H9 (cell line): ENCODE data around the gene ACBD6. TPM values are rescaled to one million over a fixed set of nuclear protein-coding genes. Genes with fewer than 3 reads are reported as not detected.

Experiments
- DNase-seq: peaks from one replicate; pipeline ENCODE4 v3.0.0-alpha.2; 2017
- H2AFZ ChIP-seq: one replicate; pipeline ENCODE4 v1.6.1; 2013; ENCODE audit warnings: mild to moderate bottlenecking, low read length, control low read depth, moderate library complexity
- H2AK5ac ChIP-seq: 2 replicates; pipeline ENCODE4 v1.6.1; 2013; ENCODE audit warnings: low read length, control low read depth, mixed read lengths; ENCODE audit not compliant: insufficient read length
- H2BK120ac ChIP-seq: one replicate; pipeline ENCODE4 v1.6.1; 2013; ENCODE audit warnings: low read depth, mild to moderate bottlenecking, low read length, control low read depth, inconsistent platforms; ENCODE audit not compliant: poor library complexity, severe bottlenecking
- H2BK12ac ChIP-seq: 2 replicates; pipeline ENCODE4 v1.6.1; 2013; ENCODE audit warnings: low read length, control low read depth, mixed read lengths, low read depth; ENCODE audit not compliant: insufficient read length
- H2BK15ac ChIP-seq: 2 replicates; pipeline ENCODE4 v1.6.1; 2013; ENCODE audit warnings: low read depth, low read length, control low read depth
- H2BK20ac ChIP-seq: one replicate; pipeline ENCODE4 v1.6.1; 2013; ENCODE audit warnings: low read depth, mild to moderate bottlenecking, low read length, control low read depth, inconsistent platforms; ENCODE audit not compliant: poor library complexity, severe bottlenecking
- H2BK5ac ChIP-seq: 2 replicates; pipeline ENCODE4 v1.6.1; 2013; ENCODE audit warnings: low read length, control low read depth, mixed read lengths; ENCODE audit not compliant: insufficient read length
- H3K14ac ChIP-seq: 2 replicates; pipeline ENCODE4 v1.6.1; 2013; ENCODE audit warnings: low read length, control low read depth; ENCODE audit not compliant: insufficient read depth
- H3K18ac ChIP-seq: 2 replicates; pipeline ENCODE4 v1.6.1; 2013; ENCODE audit warnings: low read depth, mild to moderate bottlenecking, mixed read lengths, low read length, control low read depth; ENCODE audit not compliant: insufficient read length
- H3K23ac ChIP-seq: 2 replicates; pipeline ENCODE4 v1.6.1; 2013; ENCODE audit warnings: low read length, control low read depth, mixed read lengths, low read depth; ENCODE audit not compliant: insufficient read length
- H3K23me2 ChIP-seq: 2 replicates; pipeline ENCODE4 v1.6.1; 2013; ENCODE audit warnings: low read depth, mild to moderate bottlenecking, mixed read lengths, low read length, control low read depth; ENCODE audit not compliant: insufficient read length, poor library complexity, severe bottlenecking
- H3K27ac ChIP-seq: 2 replicates; pipeline ENCODE4 v1.5.1; 2013; ENCODE audit warnings: low read length, control low read depth, mixed read lengths, low read depth; ENCODE audit not compliant: insufficient read length
- H3K27me3 ChIP-seq: 2 replicates; pipeline ENCODE4 v1.6.1; 2013; ENCODE audit warnings: low read length, control low read depth, inconsistent platforms; ENCODE audit not compliant: insufficient read depth
- H3K4ac ChIP-seq: 2 replicates; pipeline ENCODE4 v1.6.1; 2013; ENCODE audit warnings: low read depth, mild to moderate bottlenecking, control low read depth, inconsistent platforms, low read length, moderate library complexity
- H3K4me1 ChIP-seq: 2 replicates; pipeline ENCODE4 v1.6.1; 2013; ENCODE audit warnings: low read length, control low read depth, inconsistent platforms; ENCODE audit not compliant: insufficient read depth
- H3K4me2 ChIP-seq: 2 replicates; pipeline ENCODE4 v1.6.1; 2013; ENCODE audit warnings: low read length, control low read depth, mixed read lengths; ENCODE audit not compliant: insufficient read length, insufficient read depth
- H3K56ac ChIP-seq: 2 replicates; pipeline ENCODE4 v1.6.1; 2013; ENCODE audit warnings: low read depth, mild to moderate bottlenecking, mixed read lengths, low read length, control low read depth; ENCODE audit not compliant: insufficient read length
- H3K79me1 ChIP-seq: 2 replicates; pipeline ENCODE4 v1.6.1; 2013; ENCODE audit warnings: low read depth, mild to moderate bottlenecking, moderate library complexity, low read length, control low read depth, inconsistent platforms; ENCODE audit not compliant: insufficient read depth, poor library complexity, severe bottlenecking
- H3K79me2 ChIP-seq: 2 replicates; pipeline ENCODE4 v1.6.1; 2013; ENCODE audit warnings: low read length, control low read depth, inconsistent platforms; ENCODE audit not compliant: insufficient read depth
- H3K9ac ChIP-seq: 2 replicates; pipeline ENCODE4 v1.6.1; 2013; ENCODE audit warnings: low read length, control low read depth, mixed read lengths; ENCODE audit not compliant: insufficient read length; ENCODE audit errors: extremely low read depth
- H3K9me3 ChIP-seq: one replicate; pipeline ENCODE4 v1.6.1; 2013; ENCODE audit warnings: low read depth, low read length, inconsistent platforms; ENCODE audit not compliant: control insufficient read depth
- H3T11ph ChIP-seq: one replicate; pipeline ENCODE4 v1.6.1; 2013; ENCODE audit warnings: mild to moderate bottlenecking, low read length, control low read depth, inconsistent platforms
- H4K20me1 ChIP-seq: one replicate; pipeline ENCODE4 v1.6.1; 2013; ENCODE audit not compliant: control insufficient read depth, insufficient read length, insufficient read depth
- H4K5ac ChIP-seq: 2 replicates; pipeline ENCODE4 v1.6.1; 2013; ENCODE audit warnings: low read depth, mild to moderate bottlenecking, mixed read lengths, low read length, control low read depth; ENCODE audit not compliant: insufficient read length
- H4K8ac ChIP-seq: replicated peaks from 2 replicates; pipeline ENCODE4 v1.6.1; 2013; ENCODE audit warnings: low read length, control low read depth, mixed read lengths, low read depth; ENCODE audit not compliant: insufficient read length
- H4K91ac ChIP-seq: 2 replicates; pipeline ENCODE4 v1.6.1; 2013; ENCODE audit warnings: low read depth, mild to moderate bottlenecking, moderate library complexity, mixed read lengths, low read length, control low read depth; ENCODE audit not compliant: insufficient read length
- H3K27ac Mint-ChIP-seq, 3 experiments: 2 replicates in 2 of 3; 3 replicates in 1 of 3; pipeline ENCODE4 v1.8.0; 2020 to 2021; ENCODE audit warnings: mixed read lengths in 3 of 3, mild to moderate bottlenecking in 1 of 3, moderate library complexity in 1 of 3
- H3K27me3 Mint-ChIP-seq: 2 replicates; pipeline ENCODE4 v1.8.0; 2021; ENCODE audit warnings: low read depth, mild to moderate bottlenecking, moderate library complexity, mixed read lengths
- H3K36me3 Mint-ChIP-seq, 3 experiments: 2 replicates in 2 of 3; 3 replicates in 1 of 3; pipeline ENCODE4 v1.8.0; 2020 to 2021; ENCODE audit warnings: low read depth in 3 of 3, mixed read lengths in 3 of 3; ENCODE audit not compliant: insufficient read depth in 1 of 3
- H3K4me1 Mint-ChIP-seq, 2 experiments: 2 replicates each; pipeline ENCODE4 v1.8.0; 2020; ENCODE audit warnings: mixed read lengths in 2 of 2
- H3K4me3 Mint-ChIP-seq, 2 experiments: 2 replicates in 1 of 2; 3 replicates in 1 of 2; pipeline ENCODE4 v1.8.0; 2020 to 2021; ENCODE audit warnings: mild to moderate bottlenecking in 2 of 2, mixed read lengths in 2 of 2, moderate library complexity in 1 of 2
- H3K9me3 Mint-ChIP-seq, 2 experiments: 2 replicates in 1 of 2; 3 replicates in 1 of 2; pipeline ENCODE4 v1.8.0; 2020; ENCODE audit warnings: mild to moderate bottlenecking in 2 of 2, mixed read lengths in 2 of 2, moderate library complexity in 1 of 2
- WGBS: extraction: QIAGEN DNeasy Blood & Tissue Kit; methylation state at CpG from one replicate; pipeline ENCODE4 v1.1.7; 2013; ENCODE audit warnings: missing lambda C conversion rate, low lambda C conversion rate, mixed read lengths; ENCODE audit not compliant: insufficient read length; ENCODE audit errors: extremely low coverage; 5-methylcytosine and 5-hydroxymethylcytosine counted together
- total RNA-seq: library from RNA; stranded (reverse); gene quantifications from 2 replicates; pipeline ENCODE4 v1.2.1, GENCODE V29; 2021
- TF ChIP-seq, protein P1 (sequence below): fragments of 200-600 bp; sonication (generic); conservative IDR thresholded peaks from 3 replicates; pipeline ENCODE4 v1.8.0; 2021; ENCODE audit warnings: antibody characterized with exemption, mild to moderate bottlenecking

The ACBD6 gene
- total RNA-seq, 1 experiment from 2014 or later: 51.4 TPM

DNA sequence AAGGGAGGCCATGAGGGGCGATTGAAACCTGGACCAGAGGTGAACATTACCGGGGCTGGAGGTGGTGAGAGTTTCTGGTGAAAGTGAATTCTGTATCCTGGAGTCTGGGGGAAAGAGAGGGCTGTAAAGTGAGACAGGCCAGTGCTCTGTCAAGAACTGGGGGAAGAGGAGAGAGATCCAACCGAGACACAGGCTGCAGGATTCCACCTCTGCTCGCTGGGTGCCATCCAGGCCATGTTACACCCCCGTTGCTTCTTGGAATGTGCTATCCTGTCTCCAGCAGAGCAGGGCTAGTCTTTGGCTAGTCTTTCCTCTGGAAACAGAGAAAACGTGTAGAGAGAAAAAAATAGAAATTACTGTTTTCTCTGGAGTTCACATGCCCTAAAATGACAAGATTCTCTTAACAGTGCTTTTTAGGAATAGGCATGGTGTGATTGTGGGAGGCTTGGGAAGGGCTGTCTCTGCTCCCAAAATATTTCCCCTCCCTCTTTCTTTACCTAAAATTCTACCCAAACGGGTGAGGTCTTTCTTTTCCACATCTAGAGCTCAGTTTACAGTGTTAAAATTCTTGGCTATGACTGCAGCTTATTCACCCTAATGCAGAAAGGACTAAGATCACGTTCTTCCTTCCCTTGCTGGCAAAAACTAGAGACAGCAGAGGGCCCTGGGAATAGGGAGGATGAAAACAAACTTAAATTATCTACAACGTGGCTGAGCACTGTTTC lies 39.9 kb upstream of the ACBD6 start:
- H3K23ac ChIP-seq: no peak overlapping the region
- H2BK20ac ChIP-seq: no peak overlapping the region
- H3K4me1 ChIP-seq: peaks cover 4% of the 10 kb centered on the region; the same call in 1 of the 2 replicates
- TF ChIP-seq, protein P1, sequence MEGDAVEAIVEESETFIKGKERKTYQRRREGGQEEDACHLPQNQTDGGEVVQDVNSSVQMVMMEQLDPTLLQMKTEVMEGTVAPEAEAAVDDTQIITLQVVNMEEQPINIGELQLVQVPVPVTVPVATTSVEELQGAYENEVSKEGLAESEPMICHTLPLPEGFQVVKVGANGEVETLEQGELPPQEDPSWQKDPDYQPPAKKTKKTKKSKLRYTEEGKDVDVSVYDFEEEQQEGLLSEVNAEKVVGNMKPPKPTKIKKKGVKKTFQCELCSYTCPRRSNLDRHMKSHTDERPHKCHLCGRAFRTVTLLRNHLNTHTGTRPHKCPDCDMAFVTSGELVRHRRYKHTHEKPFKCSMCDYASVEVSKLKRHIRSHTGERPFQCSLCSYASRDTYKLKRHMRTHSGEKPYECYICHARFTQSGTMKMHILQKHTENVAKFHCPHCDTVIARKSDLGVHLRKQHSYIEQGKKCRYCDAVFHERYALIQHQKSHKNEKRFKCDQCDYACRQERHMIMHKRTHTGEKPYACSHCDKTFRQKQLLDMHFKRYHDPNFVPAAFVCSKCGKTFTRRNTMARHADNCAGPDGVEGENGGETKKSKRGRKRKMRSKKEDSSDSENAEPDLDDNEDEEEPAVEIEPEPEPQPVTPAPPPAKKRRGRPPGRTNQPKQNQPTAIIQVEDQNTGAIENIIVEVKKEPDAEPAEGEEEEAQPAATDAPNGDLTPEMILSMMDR: no peak
- H2BK12ac ChIP-seq: no peak overlapping the region
- H3K9me3 Mint-ChIP-seq: no peaks in the 10 kb centered on the region
- H2BK5ac ChIP-seq: no peak overlapping the region
- no peak overlapping the region for H3K9ac ChIP-seq
- no peak overlapping the region for H3K56ac ChIP-seq
- no peak overlapping the region for H3K14ac ChIP-seq
- no peak overlapping the region for H4K5ac ChIP-seq
- no peak overlapping the region for H4K91ac ChIP-seq
- H3K27ac Mint-ChIP-seq: peak overlapping the region in 2 of 3 experiments; percentile 72 to 76; a peak in 2 of 7 replicates
- no peak overlapping the region for H3K18ac ChIP-seq
- H2BK15ac ChIP-seq: no peak overlapping the region
- H3K27me3 Mint-ChIP-seq: no peaks in the 10 kb centered on the region; the same call in 1 of the 2 replicates
- H3K9me3 ChIP-seq: no peaks in the 10 kb centered on the region
- H3K23me2 ChIP-seq: no peaks in the 10 kb centered on the region
- no peaks in the 10 kb centered on the region for H3K27me3 ChIP-seq
- no peak overlapping the region for H3K4ac ChIP-seq
- no peaks in the 10 kb centered on the region for H3K79me2 ChIP-seq
- H3K4me1 Mint-ChIP-seq: peaks cover 13% of the 10 kb centered on the region in 2 experiments
- H2AFZ ChIP-seq: peak overlapping the region; percentile 89
- WGBS: no CpG with 5 or more reads among the region's 9 CpGs
- H3T11ph ChIP-seq: no peak overlapping the region
- no peak overlapping the region for H2BK120ac ChIP-seq
- no peak overlapping the region for H2AK5ac ChIP-seq
- no peaks in the 10 kb centered on the region for H3K79me1 ChIP-seq
- no peaks in the 10 kb centered on the region for H4K20me1 ChIP-seq
- no peak overlapping the region for H3K4me2 ChIP-seq
- DNase-seq: no peak
- H3K36me3 Mint-ChIP-seq: no peaks in the 10 kb centered on the region
- H4K8ac ChIP-seq: no peak overlapping the region
- no peak overlapping the region for H3K27ac ChIP-seq
- H3K4me3 Mint-ChIP-seq: no peak overlapping the region
